Measurements from ENCODE around the gene RNF220. TPM values are rescaled to one million over a fixed set of nuclear protein-coding genes. Genes with fewer than 3 reads are reported as not detected.

The RNF220 gene
- 74.0 and 90.4 TPM in 2 replicates for total RNA-seq

DNA sequence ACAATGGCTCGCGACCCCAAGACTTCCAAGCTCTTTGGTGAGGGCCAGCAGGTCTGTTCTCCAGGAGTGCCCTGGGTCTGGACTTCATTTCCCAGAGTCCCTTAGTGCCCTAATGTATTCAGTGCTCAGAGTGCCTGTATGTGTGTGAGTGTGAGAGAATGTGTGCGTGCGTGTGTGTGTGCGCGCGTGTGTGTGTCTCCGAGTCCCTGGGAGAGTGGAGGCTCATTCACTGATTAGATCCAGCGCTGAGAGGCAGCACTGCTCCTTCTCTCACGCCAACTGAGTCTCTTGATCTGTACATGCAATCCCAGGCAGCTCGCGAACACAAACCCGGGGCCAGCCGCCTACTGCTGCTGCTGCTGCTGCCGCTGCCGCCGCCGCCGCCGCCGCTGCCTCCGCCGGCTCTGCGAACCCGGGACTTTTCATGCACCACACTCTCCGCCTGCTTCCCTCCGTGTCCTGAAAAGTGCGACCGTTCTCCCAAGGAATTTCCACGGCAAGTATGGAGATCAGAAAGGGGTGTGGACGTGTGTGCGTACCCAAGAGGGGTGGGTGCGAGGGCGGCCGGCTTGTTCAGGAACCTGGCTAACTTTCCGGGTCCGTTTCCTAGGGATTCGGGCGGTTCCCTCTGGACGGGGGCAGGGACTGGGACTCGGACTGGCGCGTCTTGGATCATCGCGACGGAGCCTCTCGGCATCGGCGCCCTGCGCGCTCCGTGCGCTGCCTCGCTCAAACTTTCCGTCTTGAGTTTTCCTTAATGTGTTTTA, at the start of gene RNF220:
RNF220 (plus strand) TSS at position 225 of the 767 bp plus-strand sequence.
- DNase-seq, result peak; percentile 83

DNA sequence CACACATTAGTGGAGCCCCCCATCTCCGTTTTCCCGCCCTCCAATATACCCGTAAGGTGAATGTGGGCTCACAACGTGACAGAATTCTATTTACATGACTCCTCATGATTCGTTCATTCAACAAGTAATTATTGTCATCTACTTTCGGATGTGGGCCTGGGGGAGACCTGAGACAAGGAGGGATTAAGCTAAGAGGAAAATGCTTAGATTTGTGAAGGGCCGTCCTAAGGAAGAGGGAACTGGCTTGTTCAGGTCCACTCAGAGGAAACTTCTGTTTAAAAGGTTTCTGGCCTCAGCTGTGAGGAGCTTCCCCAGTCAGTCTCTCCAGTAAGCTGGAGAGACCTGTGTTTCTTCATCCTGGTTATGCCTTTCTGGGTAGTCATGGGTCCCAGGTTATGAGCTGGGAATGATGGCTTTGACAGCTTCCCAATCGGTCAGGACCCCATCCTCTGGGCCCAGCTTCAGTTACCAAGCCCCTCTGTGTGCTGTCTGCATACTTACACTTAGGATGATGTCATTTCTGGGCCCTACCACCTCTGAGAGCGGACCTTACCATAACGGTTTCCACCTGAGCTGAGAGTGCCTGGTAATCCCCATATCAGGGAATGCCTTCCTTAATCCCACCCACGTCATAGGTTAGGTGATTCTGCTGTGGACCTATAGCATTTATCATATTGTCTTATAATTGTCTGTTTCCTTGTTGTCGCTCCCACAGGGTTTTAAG, 49.3 kb upstream of the RNF220 start:
- no peak for DNase-seq

DNA sequence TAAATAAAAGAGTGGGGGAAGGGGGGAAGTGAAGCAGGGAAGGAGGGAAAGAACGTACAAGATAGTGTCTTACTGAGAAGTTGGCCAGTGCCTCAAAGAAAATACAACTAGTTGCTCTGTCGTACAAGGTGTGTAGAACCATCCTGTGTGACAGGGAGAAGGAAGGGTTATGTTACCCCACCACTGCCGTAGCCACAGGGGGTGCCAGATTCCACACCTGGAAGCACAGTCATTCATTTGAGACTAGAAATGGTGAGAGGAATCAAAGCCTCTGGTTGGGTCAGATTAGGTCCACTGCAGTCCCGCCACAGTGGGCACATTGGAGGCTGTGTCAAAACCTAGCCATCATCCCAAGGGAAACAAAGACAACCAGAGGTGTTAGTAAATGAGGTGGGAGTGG, 47.3 kb upstream of the RNF220 start:
- no peak for DNase-seq

DNA sequence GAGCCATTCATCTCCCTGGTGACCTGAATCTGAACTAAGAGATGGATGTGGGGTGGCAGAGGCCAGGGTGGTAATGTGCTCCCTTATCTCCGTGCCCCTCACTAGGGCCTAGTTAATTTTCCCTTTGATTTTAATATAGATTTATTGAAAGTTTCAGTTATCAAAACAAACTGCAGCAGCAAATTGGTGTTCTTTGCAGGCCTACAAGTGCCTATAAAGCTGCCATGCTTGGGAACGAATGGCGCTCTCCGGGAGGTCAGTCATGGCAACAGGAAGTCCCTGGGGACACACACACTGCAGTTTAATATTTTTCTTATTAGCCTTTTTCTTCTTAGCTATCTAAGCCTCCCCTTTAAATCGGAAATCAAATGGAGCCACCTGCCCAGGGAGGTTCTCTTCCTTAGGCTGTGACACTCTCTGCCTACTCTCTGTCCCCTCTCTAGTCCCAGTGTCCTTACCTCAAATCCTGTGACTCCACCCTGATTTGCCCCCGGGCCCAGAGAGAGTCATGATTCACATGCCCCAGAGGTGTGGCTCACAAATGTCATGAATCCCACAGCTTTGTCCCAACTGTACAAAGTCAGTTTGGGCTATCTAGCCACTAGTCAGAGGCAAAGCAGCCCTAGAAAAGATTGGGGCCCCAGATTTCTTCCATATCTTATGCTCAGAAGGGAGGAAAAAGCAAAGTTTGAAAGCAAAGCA, 45.7 kb upstream of the RNF220 start:
- DNase-seq, result no peak

DNA sequence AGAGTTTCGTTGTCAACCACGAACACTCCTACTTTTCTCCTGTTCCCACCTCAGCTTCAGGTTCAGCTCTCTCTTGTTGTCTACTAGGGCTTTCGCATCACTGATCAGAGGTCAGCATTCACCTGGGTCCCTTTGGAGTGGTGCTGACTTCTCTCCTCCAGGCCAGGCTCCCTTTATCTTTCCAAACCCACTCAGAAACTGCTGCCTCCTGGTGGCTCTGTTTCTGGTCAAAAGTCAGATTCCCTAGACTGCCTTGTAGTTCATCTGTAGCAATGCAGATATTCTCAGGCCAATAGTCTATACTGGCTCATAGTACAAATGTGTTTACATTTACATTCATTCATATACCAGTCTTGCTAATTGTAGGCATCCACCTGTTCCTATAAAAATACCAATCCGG, 43.6 kb upstream of the RNF220 start:
- DNase-seq, result peak; percentile 11

DNA sequence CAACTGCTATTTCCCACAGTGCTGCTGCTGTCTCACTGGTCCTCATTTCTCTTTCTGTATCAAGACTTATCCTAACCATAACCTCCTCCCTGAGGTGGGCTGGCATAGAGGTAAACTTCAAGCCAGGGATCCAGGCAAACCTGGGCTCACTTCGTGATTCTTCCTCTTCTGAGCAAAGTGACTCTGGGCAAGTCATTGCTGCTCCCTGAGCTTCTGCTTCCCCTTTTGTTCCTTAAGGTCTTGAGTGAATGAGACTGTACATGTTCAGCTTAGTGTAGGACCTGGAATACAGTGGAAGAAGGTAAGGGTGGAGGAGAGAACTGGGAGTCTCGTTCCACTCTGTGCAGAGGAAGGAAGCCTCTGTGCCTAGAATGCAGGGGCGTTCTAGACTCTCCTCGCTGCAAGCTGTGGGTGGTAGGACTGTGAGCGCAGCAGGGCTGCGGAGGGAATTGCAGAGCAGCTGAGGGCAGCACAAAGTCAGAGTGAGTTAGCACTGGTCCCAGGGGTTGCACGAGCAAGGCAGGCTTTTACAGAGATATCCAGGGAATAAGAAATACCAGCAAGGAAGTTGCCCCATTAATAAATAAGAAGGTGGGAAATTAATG, 38.6 kb upstream of the RNF220 start:
- no peak for DNase-seq

DNA sequence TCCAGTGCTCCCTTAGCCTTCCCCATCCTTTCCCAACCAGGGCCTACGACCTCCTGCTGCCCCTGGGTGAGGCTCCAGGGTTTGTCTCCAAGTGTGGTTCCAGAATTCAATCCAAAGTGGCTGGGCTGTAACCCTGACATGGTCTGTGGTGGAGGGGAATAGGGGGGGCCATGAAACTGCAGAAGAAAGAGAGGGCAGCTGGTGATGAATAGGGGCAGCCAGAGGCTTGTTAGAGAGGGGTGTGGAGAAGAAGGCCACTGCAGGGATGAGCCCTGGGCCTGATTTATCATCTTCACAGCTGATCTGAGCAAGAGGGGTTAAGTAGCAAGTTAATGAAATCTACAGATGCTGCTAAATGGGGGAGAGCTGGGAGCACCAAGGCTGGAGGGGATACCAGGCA, 37.1 kb upstream of the RNF220 start:
- no peak for DNase-seq

DNA sequence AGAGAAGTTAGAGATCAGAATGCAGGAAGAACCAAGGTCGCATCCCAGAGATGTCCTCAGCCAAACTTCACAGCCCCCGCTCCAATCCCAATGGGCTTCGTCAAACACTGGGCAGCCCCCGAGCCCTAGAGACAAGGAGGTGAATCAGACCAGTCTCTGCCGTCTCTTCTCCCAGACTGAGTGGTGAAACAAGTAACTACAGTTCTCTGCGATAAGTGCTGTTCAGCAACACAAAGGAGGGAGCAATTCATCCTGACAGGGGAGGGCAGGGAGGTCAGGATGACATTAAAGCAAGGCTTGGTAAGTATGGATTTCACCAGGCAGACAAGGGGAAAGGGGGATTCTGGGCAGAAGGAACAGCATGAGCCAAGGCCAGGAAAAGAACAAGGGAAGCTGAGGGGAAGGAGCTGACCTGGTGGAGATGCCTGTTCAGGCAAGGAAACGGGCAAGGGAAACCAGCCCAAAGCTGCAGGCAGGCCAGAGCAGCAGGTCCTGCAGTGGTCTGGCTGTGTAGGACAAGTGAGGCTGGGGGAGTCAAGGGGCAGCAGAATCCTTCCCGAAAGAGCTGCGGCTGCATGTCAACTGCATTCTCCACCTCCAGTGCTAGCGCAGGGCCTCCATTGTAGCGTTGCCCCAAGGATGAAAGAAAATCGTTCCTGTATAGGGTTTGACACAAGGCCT, 36.4 kb upstream of the RNF220 start:
- DNase-seq, result no peak

DNA sequence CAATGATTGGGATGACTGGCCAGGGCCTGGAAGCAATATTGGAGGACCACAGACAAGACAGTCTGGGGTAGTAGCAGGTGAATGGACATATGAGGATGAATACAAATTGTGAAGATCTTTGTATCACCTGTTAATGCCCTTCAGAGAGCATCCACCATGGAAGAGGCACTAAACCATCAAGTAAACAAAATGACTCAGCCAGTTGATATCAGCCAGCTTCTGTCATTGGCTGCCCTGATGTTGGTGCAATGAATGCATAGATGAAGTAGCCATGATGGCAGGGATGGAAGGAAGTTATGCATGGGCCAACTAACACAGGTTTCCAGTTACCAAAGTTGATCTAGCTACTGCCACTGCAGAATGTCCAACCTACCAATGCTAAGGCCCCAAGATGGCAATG, 33.8 kb upstream of the RNF220 start:
- no peak for DNase-seq

DNA sequence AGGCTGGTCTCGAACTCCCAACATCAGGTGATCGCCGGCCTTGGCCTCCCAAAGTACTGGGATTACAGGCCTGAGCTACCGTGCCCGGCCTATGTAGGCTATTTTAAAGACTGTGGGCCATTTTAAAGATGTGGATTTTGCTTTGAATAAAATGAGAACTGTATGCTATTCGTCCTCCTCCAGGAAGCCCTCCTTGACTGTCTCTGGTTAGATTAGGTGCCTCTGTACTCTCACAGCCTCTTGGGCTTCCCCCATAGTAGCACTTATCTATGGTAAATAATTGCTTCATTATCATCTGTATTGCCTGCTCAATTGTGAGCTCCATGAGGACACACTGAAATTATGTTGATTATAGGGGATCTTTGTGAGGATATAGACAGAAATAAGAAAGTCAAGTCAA, 29.5 kb upstream of the RNF220 start:
- no peak for DNase-seq

DNA sequence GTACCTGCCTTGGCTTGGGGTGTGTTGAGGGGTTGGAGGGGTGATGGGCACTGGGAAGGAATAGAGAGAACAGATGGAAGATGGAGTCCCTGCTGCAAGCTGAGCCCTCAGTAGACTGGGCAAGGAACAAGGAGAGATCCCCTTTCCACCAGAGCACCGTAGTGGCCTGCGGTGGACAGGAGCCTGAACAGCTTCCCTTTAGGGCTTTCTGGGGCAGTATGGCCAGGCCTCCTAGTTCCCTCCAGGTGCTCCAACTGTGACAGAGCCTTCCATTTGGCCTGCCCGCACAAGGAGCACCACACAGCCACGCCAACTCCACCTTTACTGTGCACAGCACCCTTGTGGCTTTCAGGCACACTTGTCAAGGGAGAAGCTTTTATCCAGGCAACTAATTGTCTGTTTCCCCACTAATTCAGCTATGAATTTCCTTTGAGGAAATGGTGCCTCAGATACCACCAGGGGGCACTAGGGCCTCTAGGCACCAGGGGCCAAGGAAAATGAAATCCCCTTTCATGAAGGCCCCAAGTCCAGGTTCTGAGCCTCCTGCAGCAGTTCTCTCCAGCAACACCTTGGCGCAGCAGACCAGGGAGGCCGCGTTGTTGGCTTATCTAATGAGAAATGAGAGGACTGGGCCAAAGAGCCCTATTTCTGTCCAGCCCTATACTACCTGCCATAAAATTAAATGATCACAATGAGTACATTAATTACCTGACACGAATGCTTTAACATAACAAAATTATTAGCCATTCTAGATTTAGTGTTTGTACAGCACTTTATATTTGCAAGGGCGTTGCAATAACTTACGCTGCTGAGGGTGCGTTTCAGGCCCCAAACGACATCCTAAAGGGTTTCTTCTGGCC, 26.9 kb upstream of the RNF220 start:
- peak; percentile 83 for DNase-seq

DNA sequence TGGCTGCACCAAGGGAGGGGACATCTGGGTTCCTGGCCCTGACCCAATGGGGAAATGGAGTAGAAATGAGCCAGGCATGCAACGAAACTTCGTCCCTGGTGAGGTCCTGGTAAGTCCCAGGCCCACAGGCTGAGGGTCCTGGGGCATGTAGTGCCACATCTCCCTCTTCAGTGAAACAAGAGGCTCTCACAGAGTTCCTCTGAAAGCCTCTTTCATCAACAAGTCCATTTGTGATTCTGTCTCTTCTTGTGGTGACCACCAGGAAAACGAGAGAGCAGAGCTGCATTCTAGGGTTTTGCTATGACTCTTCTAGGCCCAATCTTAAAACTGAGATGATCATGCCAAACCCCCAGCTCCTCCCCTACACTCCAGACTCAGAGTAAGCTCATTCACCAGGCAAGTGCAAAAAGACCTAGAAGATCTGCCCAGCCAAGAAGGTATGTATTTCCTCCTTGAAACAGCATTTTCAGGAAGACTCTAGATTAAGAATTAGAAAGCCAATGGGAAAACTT, 24.3 kb upstream of the RNF220 start:
- no peak for DNase-seq

DNA sequence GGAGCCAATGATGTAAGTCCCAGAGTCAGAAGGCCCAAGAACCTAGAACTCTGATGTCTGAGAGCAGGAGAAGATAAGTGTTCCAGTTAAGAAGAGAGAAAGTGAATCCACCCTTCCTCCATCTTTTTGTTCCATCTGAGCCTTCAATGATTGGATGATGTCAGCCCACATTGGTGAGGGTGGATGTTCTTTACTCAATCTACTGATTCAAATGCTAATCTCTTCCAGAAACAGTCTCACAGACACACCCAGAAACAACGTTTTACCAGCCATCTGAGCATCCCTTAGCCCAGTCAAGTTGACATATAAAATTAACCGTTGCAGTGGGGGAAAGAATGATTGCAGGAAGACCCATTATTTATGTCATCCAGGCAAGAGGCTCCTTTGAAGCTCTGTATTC, 16.5 kb upstream of the RNF220 start:
- DNase-seq, result no peak

DNA sequence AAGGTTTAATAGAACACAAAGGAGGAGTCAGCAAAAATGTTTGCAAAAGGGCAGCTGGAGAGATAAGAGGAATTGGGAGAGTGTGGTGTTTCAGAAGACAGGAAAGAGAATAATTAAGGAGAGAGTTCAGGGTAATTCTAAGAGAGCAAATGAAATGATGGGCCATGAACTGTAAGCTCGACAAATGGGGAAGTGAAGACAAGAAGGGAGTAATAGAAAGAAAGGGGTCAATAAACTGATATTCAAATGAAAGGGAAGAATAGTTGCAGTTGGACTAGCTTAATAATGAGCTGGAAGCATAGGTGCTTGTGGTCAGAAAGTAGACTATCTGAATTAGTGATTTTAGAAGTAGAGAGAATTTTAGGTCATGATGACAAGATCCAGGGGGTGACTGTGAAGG, 15.6 kb upstream of the RNF220 start:
- DNase-seq, result no peak

DNA sequence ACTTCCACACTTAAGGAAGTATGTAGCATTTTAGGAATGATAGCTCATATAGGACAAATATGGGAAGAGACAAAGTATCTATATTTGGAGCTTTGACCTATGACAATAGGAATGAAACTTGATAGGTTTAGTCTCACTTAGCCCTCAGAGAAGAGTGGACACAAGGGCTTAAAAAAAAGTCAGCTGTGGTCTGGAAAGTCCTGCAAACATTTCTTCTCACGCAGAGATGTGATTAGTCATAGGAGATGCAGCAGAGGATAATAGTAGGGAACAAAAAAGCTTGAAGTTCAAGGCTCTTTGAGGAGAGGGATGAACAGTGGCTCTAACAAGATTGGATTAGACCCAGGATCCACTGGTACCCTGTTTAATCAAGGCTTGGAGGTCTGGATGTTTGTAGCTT, 14.8 kb upstream of the RNF220 start:
- no peak for DNase-seq

DNA sequence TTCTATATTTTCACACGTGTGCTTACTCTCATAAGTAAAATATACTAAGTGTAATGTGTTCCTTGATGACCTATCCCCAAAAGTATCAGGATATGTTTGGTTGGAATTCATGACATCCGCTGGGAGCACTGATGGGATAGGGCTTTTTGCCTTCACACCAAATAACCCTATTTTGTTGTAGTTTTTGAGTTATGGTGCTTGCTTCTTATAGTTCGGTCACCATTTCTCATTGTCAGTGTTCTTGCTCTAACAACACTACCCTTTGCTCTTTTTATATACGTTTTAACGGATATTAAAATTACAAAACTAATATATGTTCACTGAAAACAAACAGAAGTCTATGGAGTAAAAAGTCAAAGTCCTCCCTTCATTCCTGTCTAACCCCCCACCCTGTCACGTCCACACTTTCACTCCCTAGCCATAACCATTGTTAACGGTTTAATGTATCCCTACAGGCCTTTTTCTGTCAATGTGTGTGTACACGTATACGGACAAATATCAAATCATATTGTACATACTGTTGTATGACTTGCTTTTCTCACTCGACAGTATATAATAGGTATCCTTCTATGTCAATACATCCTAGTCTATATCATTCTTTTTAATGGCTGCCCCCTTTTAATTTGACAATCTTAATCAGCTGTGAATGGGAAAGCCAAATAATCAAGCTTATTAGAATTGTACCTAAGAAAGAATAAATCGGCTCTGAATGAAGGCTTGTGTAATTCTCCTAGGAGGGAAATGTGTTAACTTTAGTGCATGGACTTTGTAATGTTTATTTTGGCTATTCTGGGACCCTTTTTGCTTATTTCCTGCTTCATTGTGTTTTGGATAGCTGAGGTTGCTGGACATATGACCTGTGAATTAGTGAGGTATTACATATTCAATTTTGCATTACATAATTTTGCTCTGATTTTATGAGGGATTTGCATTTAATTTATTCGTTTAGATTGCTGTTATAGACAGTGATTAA, 3.5 kb upstream of the RNF220 start:
- DNase-seq, result peak; percentile 75

DNA sequence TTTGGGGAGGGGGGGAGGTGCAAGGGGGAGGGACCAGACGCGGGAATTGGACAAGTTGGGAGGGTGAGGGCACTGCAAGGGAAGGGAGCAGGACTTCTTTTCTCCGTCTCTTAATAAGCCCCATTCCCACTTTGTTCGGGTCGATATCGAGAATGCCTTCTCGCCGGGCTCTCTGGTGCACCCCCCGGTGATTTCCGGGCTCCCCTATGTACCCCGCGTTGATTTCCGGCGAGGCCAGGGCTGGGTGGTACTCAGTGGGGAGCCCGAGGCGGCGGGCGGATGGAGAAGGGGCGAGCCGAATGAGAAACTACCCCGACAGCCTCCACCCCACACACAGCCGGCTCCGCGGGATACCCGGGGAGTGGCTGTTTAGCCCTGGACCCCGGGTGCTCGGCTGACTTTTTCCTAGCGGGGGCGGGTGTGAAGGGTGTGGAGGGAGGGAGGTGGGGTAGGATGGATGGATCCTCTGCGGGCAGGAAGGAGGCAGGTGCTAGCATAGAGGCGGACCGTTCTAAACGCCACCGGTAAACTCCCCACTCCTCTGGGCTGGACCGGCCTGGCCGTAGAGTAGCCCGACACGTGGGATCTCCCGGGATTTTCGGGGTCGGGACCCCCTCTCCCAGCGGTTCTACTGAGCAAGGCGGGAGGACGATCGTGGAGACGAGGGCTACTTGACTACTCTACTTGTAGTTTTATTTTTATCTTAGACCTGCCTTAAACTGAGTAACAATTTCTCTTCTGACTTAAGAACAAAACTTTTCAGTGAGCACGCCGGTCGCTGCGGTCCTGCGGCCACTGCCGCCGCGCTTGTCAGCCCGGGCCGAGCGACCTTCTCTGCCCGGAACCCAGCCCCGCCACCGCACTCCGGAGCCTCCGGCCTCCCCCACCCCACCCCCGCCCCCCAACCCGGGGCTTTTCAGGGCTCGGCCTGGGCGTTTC, 1.0 kb downstream of the RNF220 start:
- DNase-seq, result peak; percentile 24

DNA sequence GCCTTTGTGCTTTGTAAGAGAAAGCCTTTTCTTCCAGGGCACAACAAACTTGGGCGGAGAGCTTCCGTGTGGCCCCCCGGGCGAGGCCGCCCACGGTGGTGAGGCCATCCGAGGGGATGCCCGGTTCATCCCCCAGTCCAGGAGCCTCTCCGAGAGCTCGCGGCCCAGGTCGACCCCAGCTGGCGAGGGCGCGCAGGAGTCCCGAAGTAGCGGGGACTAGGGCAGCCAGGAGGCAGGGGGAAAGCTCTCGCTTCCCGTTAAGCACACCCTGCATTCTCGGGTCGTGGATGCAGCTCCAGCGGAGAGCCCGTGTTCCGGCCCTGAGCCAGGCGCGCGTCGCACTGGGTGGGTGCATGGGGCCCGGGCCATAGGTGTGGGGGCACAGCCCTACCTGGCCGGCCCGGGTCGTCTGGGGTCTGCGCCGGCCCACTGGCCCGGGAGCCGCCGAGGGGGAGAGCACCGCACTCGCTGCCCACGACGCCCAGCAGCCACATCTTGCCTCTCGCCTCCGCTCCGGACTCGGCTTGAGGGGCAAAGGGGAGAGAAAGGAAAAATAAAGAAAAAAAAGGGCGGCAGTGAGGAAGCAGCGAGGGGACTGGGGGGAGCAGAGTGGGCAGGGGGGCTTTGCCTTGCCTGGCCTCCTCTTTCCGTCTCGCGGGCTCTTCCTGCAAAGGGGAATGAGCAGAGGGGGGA, 1.8 kb downstream of the RNF220 start:
- peak; percentile 28 for DNase-seq
